C4-2B (cell line): ENCODE measurements around the gene RNF144B.

Experiments
- ZFX ChIP-seq: fragments of 450-650 bp; IDR thresholded peaks from 2 replicates; pipeline ENCODE4 v1.6.1; 2017
- TF ChIP-seq, protein P1 (sequence below): fragments of 450-650 bp; conservative IDR thresholded peaks from 2 replicates; pipeline ENCODE4 v1.5.1; 2017; ENCODE audit warnings: mild to moderate bottlenecking

DNA sequence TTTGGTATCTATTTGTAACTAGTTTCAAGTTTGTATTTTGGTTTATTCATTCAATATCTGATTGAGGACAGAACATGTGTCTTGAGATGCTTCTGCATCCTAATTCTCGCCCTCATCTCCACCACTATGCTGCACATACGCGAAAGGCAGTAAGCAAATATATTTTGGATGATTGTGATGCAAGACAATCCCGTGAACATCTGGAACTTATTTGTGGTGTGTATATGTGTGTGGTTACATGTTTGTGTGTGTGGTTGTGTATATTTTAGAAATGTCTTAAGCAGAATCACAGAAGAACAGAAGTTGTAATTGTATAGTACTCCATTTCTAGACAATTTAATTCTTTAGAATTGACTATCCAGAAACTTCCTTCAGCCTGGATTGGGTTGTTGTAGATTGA is 35.1 kb upstream of the RNF144B start:
- TF ChIP-seq, protein P1, sequence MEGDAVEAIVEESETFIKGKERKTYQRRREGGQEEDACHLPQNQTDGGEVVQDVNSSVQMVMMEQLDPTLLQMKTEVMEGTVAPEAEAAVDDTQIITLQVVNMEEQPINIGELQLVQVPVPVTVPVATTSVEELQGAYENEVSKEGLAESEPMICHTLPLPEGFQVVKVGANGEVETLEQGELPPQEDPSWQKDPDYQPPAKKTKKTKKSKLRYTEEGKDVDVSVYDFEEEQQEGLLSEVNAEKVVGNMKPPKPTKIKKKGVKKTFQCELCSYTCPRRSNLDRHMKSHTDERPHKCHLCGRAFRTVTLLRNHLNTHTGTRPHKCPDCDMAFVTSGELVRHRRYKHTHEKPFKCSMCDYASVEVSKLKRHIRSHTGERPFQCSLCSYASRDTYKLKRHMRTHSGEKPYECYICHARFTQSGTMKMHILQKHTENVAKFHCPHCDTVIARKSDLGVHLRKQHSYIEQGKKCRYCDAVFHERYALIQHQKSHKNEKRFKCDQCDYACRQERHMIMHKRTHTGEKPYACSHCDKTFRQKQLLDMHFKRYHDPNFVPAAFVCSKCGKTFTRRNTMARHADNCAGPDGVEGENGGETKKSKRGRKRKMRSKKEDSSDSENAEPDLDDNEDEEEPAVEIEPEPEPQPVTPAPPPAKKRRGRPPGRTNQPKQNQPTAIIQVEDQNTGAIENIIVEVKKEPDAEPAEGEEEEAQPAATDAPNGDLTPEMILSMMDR: no peak
- TF ChIP-seq ZFX: no peak
